NCI-H1105 (cell line): ENCODE results near the gene ENOX2.

Experiments
- DNase-seq: peaks from one replicate; lab custom pipeline; 2025; lab: John Stamatoyannopoulos, UW

The ENOX2 gene

GRCh38 chrX:130700629-130701028 is 202.4 kb downstream of the ENOX2 start:
- no peak for DNase-seq

- no peak for DNase-seq
These were observed 203.4 kb downstream of the ENOX2 start for GRCh38 chrX:130699618-130700017.

GRCh38 chrX:130696542-130696941 is 206.5 kb downstream of the ENOX2 start:
- no peak for DNase-seq

GRCh38 chrX:130695931-130696330 is 207.1 kb downstream of the ENOX2 start:
- DNase-seq = no peak

GRCh38 chrX:130694983-130695382 is 208.0 kb downstream of the ENOX2 start:
- no peak for DNase-seq

GRCh38 chrX:130691576-130691975 is 211.4 kb downstream of the ENOX2 start:
- no peak for DNase-seq

GRCh38 chrX:130688360-130688759 is 214.6 kb downstream of the ENOX2 start:
- DNase-seq = no peak

GRCh38 chrX:130682990-130683389 is 220.0 kb downstream of the ENOX2 start:
- no peak for DNase-seq

GRCh38 chrX:130680164-130681035 is 222.6 kb downstream of the ENOX2 start:
- no peak for DNase-seq

- no peak for DNase-seq
These were observed 226.1 kb downstream of the ENOX2 start for GRCh38 chrX:130676861-130677260.

GRCh38 chrX:130672214-130672613 is 230.8 kb downstream of the ENOX2 start:
- DNase-seq = no peak

- no peak for DNase-seq
These were observed 233.8 kb downstream of the ENOX2 start for GRCh38 chrX:130669233-130669632.

- DNase-seq = no peak
These were observed 237.7 kb downstream of the ENOX2 start for GRCh38 chrX:130665263-130665662.

GRCh38 chrX:130658310-130658709 is 244.7 kb downstream of the ENOX2 start:
- no peak for DNase-seq

GRCh38 chrX:130654409-130654950 is 248.5 kb downstream of the ENOX2 start:
- DNase-seq = no peak

- DNase-seq = no peak
These were observed 250.0 kb downstream of the ENOX2 start for GRCh38 chrX:130652824-130653578.

GRCh38 chrX:130649738-130650137 is 253.3 kb downstream of the ENOX2 start:
- no peak for DNase-seq

- no peak for DNase-seq
These were observed 255.5 kb downstream of the ENOX2 start for GRCh38 chrX:130647468-130647867.

GRCh38 chrX:130645955-130646583 is 256.9 kb downstream of the ENOX2 start:
- DNase-seq = no peak

GRCh38 chrX:130637591-130637990 is 265.4 kb downstream of the ENOX2 start:
- no peak for DNase-seq

GRCh38 chrX:130636277-130636676 is 266.7 kb downstream of the ENOX2 start:
- no peak for DNase-seq

GRCh38 chrX:130631011-130631410 is 272.0 kb downstream of the ENOX2 start:
- no peak for DNase-seq
